ENCODE data around the gene STUB1.
"Not testable (repeated sequence)": the region's sequence is repeated elsewhere in the genome, so short reads cannot be mapped to it uniquely, and the experiment has no call there.

The STUB1 gene

DNA sequence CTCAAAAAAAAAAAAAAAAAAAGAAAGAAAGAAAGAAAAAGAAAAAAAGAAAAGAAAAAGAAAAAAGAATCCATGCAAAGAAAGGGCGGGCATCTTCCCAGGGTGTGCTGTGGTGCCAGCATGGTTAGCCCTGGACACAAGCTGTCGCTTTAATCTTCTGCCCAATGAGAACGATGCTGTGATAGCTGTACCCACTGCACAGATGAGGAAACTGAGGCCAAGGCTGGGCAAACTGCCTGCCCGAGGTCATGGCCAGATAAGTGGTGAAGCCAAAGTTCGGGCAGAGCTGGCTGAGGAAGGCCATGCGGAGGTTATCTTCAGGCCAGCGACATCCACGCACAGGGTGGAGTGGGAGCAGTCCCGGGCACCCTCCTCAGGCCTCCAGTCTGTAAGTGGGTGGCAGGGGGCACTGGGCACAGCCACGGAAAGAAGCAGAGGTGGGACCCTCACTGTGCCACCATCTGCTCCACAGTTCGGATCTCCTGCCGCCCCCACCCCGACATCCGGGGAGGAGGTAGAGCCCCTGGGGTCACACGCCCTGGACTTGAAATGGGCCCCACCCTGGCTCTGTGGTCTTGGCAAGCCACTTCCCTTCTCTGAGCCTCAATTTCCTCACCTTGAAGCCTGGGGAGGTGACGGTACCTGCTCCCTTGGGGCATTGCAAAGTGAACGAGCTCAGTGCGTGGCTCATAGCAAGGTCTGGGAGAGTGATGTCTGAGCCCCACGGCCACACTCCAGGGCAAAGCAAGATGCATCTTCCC is 18.9 kb downstream of the STUB1 start:
- DNase-seq, result no peak

- DNase-seq, result no peak
Measured at GRCh38 chr16:700684-701584, 20.7 kb downstream of the STUB1 start.

DNA sequence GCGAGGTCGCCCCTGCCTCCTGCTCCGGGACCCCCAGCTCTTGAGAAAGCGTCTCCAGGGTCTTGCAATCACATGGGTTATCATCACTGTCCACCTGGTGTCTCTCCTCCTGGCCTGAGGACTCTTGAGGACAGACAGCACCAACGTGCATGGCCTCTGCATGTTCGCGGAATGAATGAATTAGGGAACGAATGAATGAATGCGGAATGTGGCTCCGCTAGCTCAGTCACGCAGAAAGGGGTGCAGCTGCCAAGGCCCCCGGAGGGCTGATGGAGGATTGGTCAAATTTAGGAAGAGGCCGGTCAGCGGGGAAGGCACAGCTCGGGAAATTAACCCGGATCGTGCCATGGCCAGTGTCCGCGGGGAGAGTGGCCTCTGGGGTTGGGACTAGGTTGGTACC is 22.1 kb downstream of the STUB1 start:
- DNase-seq, result no peak

- DNase-seq, result no peak
Measured at GRCh38 chr16:703406-703805, 23.2 kb downstream of the STUB1 start.

DNA sequence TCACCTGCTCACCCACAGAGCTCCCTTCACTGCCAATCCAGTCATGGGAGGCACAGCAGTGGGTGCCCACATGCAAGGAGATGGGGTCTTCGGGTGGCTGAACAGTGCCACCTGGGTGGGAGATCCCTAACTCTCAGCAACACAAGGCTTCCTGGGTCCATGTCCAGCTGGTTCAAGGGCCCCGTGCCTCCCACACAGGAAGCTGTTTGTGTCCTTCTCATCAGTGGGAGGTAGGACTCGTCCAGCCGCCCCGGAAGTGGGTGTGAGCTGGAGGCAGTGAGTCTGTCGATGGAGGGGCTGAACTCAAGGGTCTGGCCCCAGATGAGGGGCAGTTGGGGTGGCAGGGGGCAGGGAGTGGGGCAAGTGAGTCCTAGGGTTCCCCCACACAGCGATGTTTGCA is 23.8 kb downstream of the STUB1 start:
- no peak for DNase-seq

DNA sequence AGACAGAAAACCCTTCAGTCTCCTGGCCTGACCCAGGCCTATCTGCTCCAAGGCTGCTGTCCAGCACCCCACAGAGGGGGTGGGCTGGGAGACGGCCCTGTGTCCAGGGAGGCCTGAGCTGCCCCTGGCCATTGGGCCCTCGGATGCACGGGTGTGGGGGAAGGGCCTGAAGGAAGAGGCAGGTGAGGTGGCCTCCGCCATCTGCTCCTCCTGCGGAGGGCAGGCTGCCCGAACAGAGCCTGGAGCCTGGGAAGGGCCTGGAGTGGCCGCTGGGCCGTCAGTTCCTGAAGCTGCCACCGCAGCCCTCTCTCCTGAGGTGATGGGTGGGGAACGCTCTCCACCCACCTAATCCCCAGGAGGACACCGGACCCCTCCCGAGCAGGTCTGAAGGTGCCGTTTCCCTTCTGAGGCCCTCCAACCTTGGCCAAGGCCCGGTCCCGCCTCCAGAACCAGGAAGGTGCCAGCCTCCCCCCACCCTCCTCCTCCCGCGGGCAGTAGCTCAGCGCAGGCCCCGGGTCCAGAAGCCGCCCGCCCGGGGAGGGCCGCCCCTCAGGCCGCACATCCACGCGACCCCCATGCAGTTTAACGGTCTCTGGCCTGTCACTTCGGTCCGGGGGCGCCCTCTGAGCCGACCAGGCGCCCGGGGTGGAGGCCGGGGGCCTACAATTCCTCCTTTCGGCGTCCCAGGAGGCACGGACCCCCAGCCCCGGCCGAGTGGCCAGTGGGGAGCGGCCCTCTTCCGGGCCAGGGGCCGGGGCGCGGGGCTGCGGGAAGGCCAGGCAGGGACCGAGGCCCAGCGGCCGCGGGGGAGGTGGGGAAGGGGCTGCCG is 24.6 kb downstream of the STUB1 start:
- DNase-seq, result no peak

DNA sequence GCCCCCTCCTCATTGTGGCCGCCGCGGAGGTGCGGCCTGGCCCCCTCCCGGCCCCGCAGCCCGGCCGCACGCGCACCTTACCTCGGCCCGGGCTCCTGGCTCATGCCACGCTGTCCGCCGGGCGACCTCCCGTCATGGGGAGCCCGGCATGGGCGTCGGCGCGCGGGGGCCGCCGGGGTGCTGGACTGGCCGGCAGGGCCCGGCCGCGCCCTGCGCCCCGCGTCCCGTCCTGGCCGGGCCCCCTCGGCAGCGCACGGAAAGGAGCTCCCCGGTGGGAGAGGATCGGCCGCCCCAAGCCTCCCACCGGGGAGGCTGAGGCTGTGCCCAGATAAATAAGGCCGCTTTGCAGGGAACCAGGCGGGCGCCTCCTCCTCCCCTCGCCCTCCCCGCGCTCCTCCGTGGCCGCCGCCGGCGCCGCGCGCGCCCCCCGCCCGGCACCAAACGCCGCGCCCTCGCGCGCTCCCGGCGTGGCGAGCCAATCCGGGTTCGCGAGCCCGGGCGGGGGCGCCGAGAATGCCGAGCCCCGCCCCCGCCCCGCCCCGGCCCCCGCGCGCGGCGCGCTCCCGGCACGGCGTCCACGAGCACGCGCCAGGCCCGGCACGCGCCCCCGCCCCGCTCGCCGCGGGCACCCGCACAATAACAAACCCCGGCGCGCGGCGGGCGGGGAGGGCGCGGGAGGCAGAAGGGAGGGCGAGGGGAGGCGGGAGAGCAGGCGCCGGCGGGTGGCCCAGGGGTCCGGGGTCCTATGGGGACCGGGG is 25.4 kb downstream of the STUB1 start, which contains the start of gene FBXL16:
Gene FBXL16 (minus strand): TSS at position 371 of the 758 bp plus-strand sequence. CDS start 8,396 bp downstream, outside the sequence.
- DNase-seq, result peak; percentile 39 to 41

DNA sequence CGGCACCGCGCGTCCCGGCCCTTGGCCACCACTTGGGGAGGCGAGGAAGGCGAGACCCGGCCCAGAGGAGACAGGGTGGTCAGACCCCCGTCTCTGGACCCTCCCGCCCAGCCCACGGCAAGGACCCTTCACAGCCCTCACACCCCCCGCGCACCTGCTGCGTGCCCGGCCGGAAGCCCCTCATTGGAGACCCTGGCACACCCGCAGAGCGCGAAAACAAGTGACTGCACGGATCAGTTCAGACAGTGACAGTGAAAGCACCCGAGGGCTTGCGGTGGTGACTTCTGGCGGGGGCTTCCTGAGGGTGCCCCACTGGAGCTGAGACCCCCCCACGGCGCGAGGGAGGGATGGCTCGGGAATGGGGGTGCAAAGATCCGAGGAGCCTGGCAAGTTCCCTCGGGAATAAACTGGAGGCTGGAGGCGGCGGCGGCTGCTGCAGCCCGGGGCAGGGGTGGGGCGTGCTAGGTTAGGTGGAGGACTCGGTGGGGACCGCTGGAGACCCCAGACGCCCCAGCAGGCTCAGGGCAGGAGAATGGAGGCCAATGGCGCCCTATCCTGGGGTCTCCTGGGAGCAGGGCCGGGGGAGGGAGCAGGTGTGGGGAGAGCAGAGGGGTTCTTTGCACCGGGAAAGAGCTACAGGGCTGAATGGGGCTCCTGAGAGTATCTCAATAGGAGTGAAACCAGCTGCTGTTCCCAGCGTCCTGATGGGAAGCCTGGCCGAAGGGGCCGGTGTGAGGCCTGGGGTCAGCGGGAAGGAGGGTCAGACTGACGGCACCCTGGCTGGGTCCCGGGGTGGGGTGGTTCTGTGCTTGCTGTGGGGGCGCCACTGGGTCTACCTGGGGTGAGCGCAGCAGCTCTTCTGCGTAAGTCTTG is 26.2 kb downstream of the STUB1 start:
- no peak for DNase-seq

GRCh38 chr16:707062-707538 is 26.9 kb downstream of the STUB1 start:
- DNase-seq, result no peak

DNA sequence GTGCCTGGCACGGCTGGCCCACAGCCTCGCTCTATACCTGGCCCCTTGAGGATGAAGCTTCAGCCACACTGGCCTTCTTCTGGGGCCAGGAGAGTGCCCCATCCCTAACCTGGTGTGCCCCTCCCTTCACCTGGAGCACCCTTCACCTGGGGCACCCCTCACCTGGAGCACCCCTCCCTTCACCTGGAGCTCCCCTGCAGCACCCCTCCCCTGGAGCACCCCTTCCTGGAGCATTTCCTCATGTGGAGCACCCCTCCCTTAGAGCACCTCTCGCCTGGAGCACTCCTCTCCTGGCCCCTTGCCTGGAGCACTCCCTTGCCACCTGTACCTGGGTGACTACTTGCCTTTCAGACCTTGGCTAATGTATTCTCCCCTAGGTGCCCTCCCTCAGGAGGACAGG is 27.8 kb downstream of the STUB1 start:
- no peak for DNase-seq

- DNase-seq, result no peak
Measured at GRCh38 chr16:708959-709358, 28.7 kb downstream of the STUB1 start.

DNA sequence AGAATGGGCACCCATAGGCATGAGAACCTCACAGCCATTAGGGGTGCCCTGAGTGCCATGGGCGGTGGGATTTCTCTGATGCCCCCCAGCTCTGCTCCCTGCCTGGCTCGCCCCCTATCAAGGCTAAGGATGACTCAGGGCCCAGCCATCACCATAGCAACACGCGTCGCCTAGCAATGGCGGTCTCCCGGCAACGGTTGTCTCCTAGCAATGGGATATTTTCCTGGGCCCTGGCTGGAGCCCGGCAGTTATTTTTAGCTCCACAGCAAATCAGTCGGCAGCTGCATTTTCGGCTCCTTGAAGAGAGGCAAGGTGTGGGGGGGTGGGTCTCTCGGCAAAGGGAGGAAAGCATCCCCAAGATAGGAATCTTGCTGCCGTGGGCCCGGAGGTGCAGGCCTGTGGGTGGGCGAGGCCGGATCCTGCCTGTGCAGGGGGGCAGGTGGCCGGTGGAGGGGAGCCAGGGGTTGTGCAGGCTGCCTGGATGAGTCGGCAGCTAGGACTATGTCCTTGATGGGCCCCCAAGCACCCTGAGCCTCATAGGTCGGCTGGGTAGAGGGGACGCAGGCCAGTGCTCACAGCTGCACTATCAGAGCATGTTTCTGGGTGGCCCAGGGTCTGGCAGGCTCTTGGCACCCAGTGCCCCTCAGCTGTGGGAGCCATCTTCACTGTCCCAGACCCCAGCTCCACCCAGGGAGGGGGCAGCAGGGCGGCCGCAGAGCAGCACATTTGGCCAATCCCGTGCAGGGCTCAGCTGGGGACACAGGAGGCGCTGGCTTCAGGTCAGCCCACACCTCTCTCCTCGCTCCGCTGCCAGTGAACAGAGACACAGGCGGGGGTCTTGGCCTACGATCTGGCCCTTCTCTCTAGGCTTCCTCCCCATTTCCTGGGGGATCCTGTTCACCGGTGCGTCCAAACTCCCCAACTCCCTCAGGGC is 29.6 kb downstream of the STUB1 start:
- DNase-seq, result peak; percentile 64 to 75

DNA sequence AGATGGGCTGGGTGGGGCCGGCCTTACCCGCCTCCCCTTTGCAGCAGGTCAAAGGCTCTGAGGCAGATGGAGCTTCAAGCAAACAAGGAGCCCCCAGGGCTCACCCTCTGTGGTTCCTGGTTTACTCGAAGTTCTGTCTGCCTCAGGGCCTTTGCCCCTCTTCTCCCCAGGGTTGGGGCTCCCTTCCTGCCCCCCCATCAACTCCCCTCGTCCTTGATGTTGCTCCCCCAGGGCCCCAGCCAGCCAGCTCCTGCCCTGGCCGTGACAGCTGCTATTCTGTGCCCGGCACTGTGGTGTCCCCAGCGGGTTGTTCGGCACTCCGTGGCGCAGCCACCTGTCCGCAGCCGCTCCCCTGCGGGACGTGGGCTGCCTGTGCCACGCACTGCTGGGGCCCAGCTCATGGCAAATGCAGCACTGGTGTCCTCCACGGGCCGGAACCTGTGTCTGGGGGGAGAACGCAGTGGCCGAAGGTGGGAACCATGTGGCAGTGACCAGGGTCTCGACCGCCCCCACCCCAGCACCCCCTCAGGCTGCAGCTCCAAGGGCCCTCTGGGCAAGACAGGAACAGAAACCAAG is 30.4 kb downstream of the STUB1 start:
- no peak for DNase-seq

- DNase-seq, result no peak
Measured at GRCh38 chr16:711084-711483, 30.9 kb downstream of the STUB1 start.

GRCh38 chr16:711548-712320 is 31.5 kb downstream of the STUB1 start:
- peak in 1 of 2 donors; percentile 63 for DNase-seq

DNA sequence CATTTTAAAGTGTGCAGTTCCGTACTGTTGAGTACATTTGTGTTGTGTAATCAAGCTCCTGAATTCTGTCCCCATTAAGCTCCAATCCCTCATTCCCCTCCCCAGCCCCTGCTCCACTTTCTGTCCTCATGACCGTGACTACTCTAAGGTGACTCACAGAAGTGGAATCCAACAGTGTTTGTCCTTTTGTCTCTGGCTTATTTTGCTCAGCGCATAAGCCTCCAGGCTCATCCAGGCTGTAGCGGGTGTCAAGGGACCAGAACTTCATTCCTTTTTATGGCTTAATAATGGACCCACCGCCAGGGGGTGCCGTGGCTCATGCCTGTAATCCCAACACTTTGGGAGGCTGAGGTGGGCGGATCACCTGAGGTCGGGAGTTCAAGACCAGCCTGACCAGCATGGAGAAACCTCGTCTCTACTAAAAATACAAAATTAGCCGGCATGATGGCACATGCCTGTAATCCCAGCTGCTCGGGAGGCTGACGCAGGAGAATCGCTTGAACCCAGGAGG is 32.6 kb downstream of the STUB1 start:
- DNase-seq, result not testable (repeated sequence)

DNA sequence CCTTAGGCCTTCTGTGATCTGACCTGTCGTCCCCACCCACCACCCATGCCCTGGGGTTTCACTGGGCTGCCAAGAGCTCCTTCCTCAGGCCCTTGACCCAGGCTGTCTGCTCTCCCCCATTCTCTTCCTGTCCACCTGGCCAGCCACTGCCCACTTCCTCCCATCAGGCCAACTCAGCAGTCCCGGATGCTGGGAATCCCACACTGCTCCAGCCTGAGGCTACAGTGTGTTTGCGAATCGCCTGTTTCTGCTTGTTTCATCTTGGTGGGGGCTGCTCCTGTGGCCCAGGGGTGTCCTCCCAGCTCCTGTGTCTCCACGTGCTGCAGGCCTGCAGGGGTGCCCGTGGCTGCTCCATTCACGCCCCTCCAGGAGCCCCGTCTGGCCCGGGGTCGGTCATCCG is 33.9 kb downstream of the STUB1 start:
- DNase-seq, result no peak

Measured in hippocampal formation (tissue), 2 donors.